Measurements from ENCODE around the gene TLE4.

DNA sequence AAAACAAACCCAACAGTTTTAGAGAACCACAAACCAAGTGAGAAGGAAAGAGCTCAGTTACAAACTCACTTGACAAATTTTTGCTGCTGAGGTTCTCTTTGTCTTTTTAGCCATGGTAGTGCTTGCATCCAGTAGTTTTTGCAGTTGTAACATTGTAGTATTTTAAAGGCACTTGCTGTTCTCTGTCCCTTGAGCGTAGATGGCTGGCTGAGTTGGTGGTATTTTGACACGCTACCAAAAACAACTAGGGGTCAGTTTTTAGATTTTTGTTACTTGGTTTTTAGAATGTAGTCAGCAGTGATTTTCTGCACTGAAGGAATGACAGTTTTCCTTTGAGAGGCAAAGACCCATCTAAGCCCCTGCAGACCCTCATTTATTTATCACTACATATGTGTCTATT is 58.0 kb downstream of the TLE4 start:
- TF ChIP-seq CTCF (IDR thresholded peaks at IDR 0.05), result no peak
- TF ChIP-seq ZFX (IDR thresholded peaks at IDR 0.05; ENCODE audit: borderline replicate concordance), result no peak
